ENCODE results near the gene FAM181A. TPM values are rescaled to one million over a fixed set of nuclear protein-coding genes. Genes with fewer than 3 reads are reported as not detected.

Gene FAM181A
- total RNA-seq, 1 experiment from 2014 or later = not detected

DNA sequence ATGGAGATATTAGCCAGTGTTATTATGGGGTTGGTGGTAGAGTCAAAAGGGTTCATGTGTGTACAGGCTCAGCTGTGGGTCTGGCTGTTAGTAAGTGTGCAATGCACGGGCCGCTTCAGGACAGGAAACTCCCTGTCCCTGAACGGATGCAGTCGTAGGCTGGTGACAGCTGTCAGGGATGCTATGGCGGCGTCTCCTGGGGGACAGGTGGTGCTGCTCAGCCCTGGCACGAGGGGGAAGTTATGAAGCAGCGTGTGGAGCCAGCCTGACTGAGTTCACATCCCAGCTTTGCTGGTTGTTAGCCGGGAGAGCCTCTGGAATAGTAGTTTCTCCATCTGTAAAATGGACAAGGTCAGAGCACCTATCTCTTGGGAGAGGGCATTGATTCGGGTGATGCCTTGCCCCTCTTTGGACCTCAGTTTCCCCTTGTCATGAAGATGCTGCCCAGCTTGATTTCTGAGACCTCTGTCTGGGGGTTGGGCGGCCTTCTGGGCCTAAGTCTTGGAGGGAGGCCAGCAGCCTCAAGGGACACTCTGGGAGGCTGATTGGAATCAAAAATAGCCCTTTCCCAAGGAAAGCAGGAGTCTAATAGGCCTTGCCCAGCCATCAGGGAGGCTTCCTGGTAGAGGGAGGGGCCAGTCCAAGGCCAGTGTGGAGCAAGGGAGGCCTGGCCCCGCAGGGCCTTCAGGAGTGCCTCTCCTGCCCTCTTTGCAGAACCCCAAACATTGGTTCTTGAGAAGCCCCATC is 42.1 kb downstream of the FAM181A start:
- H2BK20ac ChIP-seq (ENCODE audit: low read depth, low read length, poor library complexity, severe bottlenecking) = no peak overlapping the region
- no peaks in the 10 kb centered on the region for H3K27me3 ChIP-seq (ENCODE audit: insufficient read depth, low read length)
- H3K23me2 ChIP-seq (ENCODE audit: insufficient read length, low read depth, low read length, poor library complexity, severe bottlenecking) = no peaks in the 10 kb centered on the region
- H3K14ac ChIP-seq (ENCODE audit: insufficient read depth, low read length) = no peak overlapping the region
- Mint-ChIP-seq H3K36me3 (ENCODE audit: insufficient read depth in 1 of 3, low read depth in 3 of 3) (no peaks in the 10 kb centered on the region), H3K4me1 (peaks cover 0 to 4% of the 10 kb centered on the region in 2 experiments; a peak in 2 of 4 replicates), H3K4me3 (no peak overlapping the region), H3K27ac (no peak overlapping the region), H3K9me3 (no peaks in the 10 kb centered on the region), H3K27me3 (ENCODE audit: low read depth) (no peaks in the 10 kb centered on the region; the same call in 1 of the 2 replicates)
- H3K79me1 ChIP-seq (ENCODE audit: insufficient read depth, low read depth, low read length, poor library complexity, severe bottlenecking) = no peaks in the 10 kb centered on the region
- no peaks in the 10 kb centered on the region for H3K9me3 ChIP-seq (ENCODE audit: control insufficient read depth, low read depth, low read length)
- no peak overlapping the region for H3K27ac ChIP-seq (ENCODE audit: insufficient read length, low read depth, low read length)
- no CpG with 5 or more reads among the region's 12 CpGs for WGBS (ENCODE audit: extremely low coverage, insufficient read length, low lambda C conversion rate)
- H2BK12ac ChIP-seq (ENCODE audit: insufficient read length, low read depth, low read length) = no peak overlapping the region
- H4K91ac ChIP-seq (ENCODE audit: insufficient read length, low read depth, low read length) = no peak overlapping the region
- no peak overlapping the region for H3K56ac ChIP-seq (ENCODE audit: insufficient read length, low read depth, low read length)
- no peak overlapping the region for H3K23ac ChIP-seq (ENCODE audit: insufficient read length, low read depth, low read length)
- no peaks in the 10 kb centered on the region for H3K79me2 ChIP-seq (ENCODE audit: insufficient read depth, low read length)
- no peak overlapping the region for H3K9ac ChIP-seq (ENCODE audit: extremely low read depth, insufficient read length, low read length)
- H3K4me2 ChIP-seq (ENCODE audit: insufficient read depth, insufficient read length, low read length) = no peak overlapping the region
- H2AK5ac ChIP-seq (ENCODE audit: insufficient read length, low read length) = no peak overlapping the region
- TF ChIP-seq, protein P1, sequence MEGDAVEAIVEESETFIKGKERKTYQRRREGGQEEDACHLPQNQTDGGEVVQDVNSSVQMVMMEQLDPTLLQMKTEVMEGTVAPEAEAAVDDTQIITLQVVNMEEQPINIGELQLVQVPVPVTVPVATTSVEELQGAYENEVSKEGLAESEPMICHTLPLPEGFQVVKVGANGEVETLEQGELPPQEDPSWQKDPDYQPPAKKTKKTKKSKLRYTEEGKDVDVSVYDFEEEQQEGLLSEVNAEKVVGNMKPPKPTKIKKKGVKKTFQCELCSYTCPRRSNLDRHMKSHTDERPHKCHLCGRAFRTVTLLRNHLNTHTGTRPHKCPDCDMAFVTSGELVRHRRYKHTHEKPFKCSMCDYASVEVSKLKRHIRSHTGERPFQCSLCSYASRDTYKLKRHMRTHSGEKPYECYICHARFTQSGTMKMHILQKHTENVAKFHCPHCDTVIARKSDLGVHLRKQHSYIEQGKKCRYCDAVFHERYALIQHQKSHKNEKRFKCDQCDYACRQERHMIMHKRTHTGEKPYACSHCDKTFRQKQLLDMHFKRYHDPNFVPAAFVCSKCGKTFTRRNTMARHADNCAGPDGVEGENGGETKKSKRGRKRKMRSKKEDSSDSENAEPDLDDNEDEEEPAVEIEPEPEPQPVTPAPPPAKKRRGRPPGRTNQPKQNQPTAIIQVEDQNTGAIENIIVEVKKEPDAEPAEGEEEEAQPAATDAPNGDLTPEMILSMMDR (conservative IDR thresholded peaks at IDR 0.05) = no peak
- H3K4me1 ChIP-seq (ENCODE audit: insufficient read depth, low read length) = no peaks in the 10 kb centered on the region
- DNase-seq = no peak
- no peak overlapping the region for H2BK5ac ChIP-seq (ENCODE audit: insufficient read length, low read length)
- H3K4ac ChIP-seq (ENCODE audit: low read depth, low read length) = no peak overlapping the region
- H2BK15ac ChIP-seq (ENCODE audit: low read depth, low read length) = no peak overlapping the region
- H2BK120ac ChIP-seq (ENCODE audit: low read depth, low read length, poor library complexity, severe bottlenecking) = no peak overlapping the region
- H3T11ph ChIP-seq (ENCODE audit: low read length) = no peak overlapping the region
- no peak overlapping the region for H4K5ac ChIP-seq (ENCODE audit: insufficient read length, low read depth, low read length)
- H4K8ac ChIP-seq (replicated peaks; ENCODE audit: insufficient read length, low read depth, low read length) = no peak overlapping the region
- peaks cover 2% of the 10 kb centered on the region for H4K20me1 ChIP-seq (ENCODE audit: control insufficient read depth, insufficient read depth, insufficient read length)
- H3K18ac ChIP-seq (ENCODE audit: insufficient read length, low read depth, low read length) = no peak overlapping the region
- no peak overlapping the region for H2AFZ ChIP-seq (ENCODE audit: low read length)

Measured in H9 (cell line).